Right lobe of liver (tissue), 6 donors: ENCODE measurements around the gene ALDH7A1. TPM values are rescaled to one million over a fixed set of nuclear protein-coding genes. Genes with fewer than 3 reads are reported as not detected.

Source experiments
- ATAC-seq, 4 donors: fragments of 200-7000 bp; cut with Tn5 transposase; one replicate each; pipeline ENCODE4 v1.9.1; 2020; ENCODE audit warnings: mild to moderate bottlenecking in 4 of 4, moderate library complexity in 4 of 4
- DNase-seq, 3 donors: peaks; one replicate each; pipeline ENCODE4 v3.0.0-alpha.2; 2020
- H3K27ac ChIP-seq, 3 donors: fragments of 200-600 bp; one replicate each; pipeline ENCODE4 v1.8.0; 2022
- H3K27me3 ChIP-seq, 2 donors: fragments of 200-600 bp; one replicate each; pipeline ENCODE4 v1.8.0; 2022
- H3K36me3 ChIP-seq, 4 donors: fragments of 200-600 bp; sonication (generic) in 1 of 4; one replicate each; pipeline versions ENCODE4 v1.5.1 to v1.8.0; 2017 to 2022; ENCODE audit warnings: control low read depth in 1 of 4
- H3K4me1 ChIP-seq, 4 donors: fragments of 200-600 bp; sonication (generic) in 1 of 4; one replicate each; pipeline versions ENCODE4 v1.5.1 to v1.8.0; 2017 to 2022; ENCODE audit warnings: control low read depth in 1 of 4
- H3K4me3 ChIP-seq, 3 donors: fragments of 200-600 bp; one replicate each; pipeline ENCODE4 v1.8.0; 2022
- H3K9me3 ChIP-seq, 4 donors: fragments of 200-600 bp; sonication (generic) in 1 of 4; one replicate each; pipeline versions ENCODE4 v1.5.1 to v1.8.0; 2017 to 2022; ENCODE audit warnings: control low read depth in 1 of 4
- POLR2A ChIP-seq: fragments of 450-650 bp; IDR thresholded peaks from one replicate; pipeline ENCODE4 v1.6.1; 2017; ENCODE audit warnings: antibody characterized with exemption, mild to moderate bottlenecking
- WGBS: methylation state at CpG from one replicate; pipeline ENCODE4 v1.1.6; 2018; ENCODE audit warnings: low coverage, low lambda C conversion rate; ENCODE audit not compliant: insufficient coverage; ENCODE audit errors: missing lambda C conversion rate; 5-methylcytosine and 5-hydroxymethylcytosine counted together
- intact Hi-C, 2 donors: fragments of 100-400 bp; cut with DNase I; formaldehyde crosslinking; loops; one replicate each; pipeline versions ENCODE4 v1.11.2 to v1.14.1; 2022
- total RNA-seq, 6 experiments: library from RNA; depleted of rRNA in 2 of 6; stranded (reverse); fragments of >200 nt in 2 of 6; fragmentation: NEBNext Ultra II Directional in 3 of 6; extraction: Animal tissue kit (Norgen Biotek cat#: 25700) in 3 of 6; gene quantifications; one replicate each; pipeline versions ENCODE4 v1.1.0 to v1.2.4, GENCODE V29; 2016 to 2023
- TF ChIP-seq, protein P1 (sequence below), 4 donors: fragments of 200-600 bp in 3 of 4; fragments of 450-650 bp in 1 of 4; IDR thresholded peaks; one replicate each; pipeline versions ENCODE4 v1.5.1 to v1.8.0; 2016 to 2022; ENCODE audit warnings: antibody characterized with exemption in 4 of 4, mild to moderate bottlenecking in 2 of 4
- donor health status: DM: no; HTN: yes; CAD: no.
- donor health status: DM: no; HTN: no; CAD: no.
- donor health status: DM: no; HTN: no; CAD: no.
- donor health status: DM: no; HTN: yes; CAD: no.
- donor health status: DM: no; HTN: yes; CAD: no.

Gene ALDH7A1
- total RNA-seq, 6 experiments from 2014 or later = 23.0 to 142 (median 96.7) TPM

DNA sequence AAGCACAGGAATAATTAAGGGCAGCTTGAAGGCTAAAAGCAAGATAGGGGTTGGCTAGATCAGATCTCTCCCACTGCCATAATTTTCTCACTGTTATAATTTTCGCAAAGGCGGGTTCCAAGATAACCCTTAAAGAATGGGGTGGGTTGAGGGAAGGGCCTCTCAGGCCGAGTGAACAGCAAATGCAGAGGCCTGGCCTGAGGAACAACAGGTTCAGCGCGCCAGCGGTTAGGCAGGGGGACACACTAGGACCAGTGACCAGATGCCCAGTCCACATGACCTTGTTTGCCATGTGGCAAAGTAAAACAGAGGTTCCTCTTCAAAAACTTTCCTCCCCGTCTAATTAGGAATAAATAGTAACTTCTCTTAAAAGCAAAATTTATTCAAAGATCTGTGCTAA lies 4.5 kb upstream of the ALDH7A1 start:
- peaks cover 0 to 16% (median 0%) of the 10 kb centered on the region in 4 donors for H3K36me3 ChIP-seq
- H3K4me1 ChIP-seq = peaks cover 0 to 20% (median 5%) of the 10 kb centered on the region in 4 donors
- WGBS = 93% methylated on average over 6 of the region's 7 CpGs
- no peak overlapping the region for H3K4me3 ChIP-seq
- intact Hi-C loops = no loop called here
- DNase-seq = no peak
- H3K27me3 ChIP-seq = no peaks in the 10 kb centered on the region
- H3K27ac ChIP-seq = no peak overlapping the region
- TF ChIP-seq, protein P1, sequence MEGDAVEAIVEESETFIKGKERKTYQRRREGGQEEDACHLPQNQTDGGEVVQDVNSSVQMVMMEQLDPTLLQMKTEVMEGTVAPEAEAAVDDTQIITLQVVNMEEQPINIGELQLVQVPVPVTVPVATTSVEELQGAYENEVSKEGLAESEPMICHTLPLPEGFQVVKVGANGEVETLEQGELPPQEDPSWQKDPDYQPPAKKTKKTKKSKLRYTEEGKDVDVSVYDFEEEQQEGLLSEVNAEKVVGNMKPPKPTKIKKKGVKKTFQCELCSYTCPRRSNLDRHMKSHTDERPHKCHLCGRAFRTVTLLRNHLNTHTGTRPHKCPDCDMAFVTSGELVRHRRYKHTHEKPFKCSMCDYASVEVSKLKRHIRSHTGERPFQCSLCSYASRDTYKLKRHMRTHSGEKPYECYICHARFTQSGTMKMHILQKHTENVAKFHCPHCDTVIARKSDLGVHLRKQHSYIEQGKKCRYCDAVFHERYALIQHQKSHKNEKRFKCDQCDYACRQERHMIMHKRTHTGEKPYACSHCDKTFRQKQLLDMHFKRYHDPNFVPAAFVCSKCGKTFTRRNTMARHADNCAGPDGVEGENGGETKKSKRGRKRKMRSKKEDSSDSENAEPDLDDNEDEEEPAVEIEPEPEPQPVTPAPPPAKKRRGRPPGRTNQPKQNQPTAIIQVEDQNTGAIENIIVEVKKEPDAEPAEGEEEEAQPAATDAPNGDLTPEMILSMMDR (IDR thresholded peaks at IDR 0.05) = no peak
- TF ChIP-seq POLR2A = no peak
- no peak for ATAC-seq
- no peaks in the 10 kb centered on the region for H3K9me3 ChIP-seq

DNA sequence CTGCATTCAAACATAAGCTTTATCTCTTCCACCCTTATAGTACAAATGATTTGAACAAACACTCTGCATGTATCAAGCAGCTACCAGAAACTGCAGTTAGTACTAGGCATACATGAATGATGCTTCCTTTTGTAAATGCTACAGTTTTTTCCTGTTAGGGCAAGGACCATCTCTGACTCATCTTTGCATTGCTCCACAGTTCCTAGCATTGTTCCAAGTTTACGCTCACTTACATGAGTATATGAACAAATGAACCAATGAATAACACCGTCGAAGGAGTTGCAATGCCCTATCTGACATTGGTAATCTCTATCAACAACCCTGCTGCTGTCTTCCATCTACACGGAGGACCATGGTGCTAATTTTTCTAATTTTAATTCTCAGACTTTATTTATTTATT lies 2.1 kb upstream of the ALDH7A1 start:
- peaks cover 0 to 27% (median 6%) of the 10 kb centered on the region in 4 donors for H3K4me1 ChIP-seq
- 91% methylated on average over 4 of the region's 4 CpGs for WGBS
- intact Hi-C loops = no loop called here
- no peak for TF ChIP-seq POLR2A
- TF ChIP-seq, protein P1 (IDR thresholded peaks at IDR 0.05) = no peak
- no peaks in the 10 kb centered on the region for H3K27me3 ChIP-seq
- no peak overlapping the region for H3K27ac ChIP-seq
- no peak overlapping the region for H3K4me3 ChIP-seq
- ATAC-seq (no peak), DNase-seq (no peak)
- H3K9me3 ChIP-seq = no peaks in the 10 kb centered on the region
- peaks cover 0 to 2% (median 0%) of the 10 kb centered on the region in 4 donors for H3K36me3 ChIP-seq

DNA sequence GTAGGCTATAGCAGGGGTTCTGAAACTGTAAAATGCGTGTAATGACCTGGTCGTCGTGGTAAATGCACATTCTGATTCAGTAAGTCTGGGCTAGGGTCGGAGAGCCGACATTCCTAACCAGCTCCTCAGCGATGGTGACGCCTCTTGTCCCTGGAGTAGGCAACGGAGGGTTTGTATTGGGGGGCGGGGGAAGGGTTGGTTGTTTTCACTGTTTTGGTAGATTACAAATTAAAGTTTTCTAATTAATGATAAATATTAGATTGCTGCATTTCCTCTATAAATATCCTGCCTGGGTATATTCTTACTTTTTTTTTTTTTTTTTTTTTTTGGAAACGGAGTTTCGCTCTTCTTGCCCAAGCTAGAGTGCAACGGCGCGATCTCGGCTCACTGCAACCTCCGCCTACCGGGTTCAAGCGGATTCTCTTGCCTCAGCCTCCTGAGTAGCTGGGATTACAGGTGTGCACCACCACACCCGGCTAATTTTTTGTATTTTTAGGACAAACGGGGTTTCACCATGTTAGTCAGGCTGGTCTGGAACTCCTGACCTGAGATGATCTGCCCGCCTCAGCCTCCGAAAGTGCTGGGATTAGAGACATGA lies 566 bp upstream of the ALDH7A1 start:
- H3K4me1 ChIP-seq = peaks cover 0 to 19% (median 3%) of the 10 kb centered on the region in 4 donors
- peak overlapping the region; percentile 47 to 69 (median 63) for H3K4me3 ChIP-seq
- peaks cover 0 to 14% (median 0%) of the 10 kb centered on the region in 4 donors for H3K36me3 ChIP-seq
- intact Hi-C loops = no loop called here
- H3K27ac ChIP-seq = peak overlapping the region in 2 of 3 donors; percentile 57 to 71
- ATAC-seq = no peak
- TF ChIP-seq POLR2A = no peak
- TF ChIP-seq, protein P1 (IDR thresholded peaks at IDR 0.05) = no peak
- WGBS = 3% methylated on average over 5 of the region's 22 CpGs
- no peaks in the 10 kb centered on the region for H3K27me3 ChIP-seq
- H3K9me3 ChIP-seq = no peaks in the 10 kb centered on the region
- no peak for DNase-seq

DNA sequence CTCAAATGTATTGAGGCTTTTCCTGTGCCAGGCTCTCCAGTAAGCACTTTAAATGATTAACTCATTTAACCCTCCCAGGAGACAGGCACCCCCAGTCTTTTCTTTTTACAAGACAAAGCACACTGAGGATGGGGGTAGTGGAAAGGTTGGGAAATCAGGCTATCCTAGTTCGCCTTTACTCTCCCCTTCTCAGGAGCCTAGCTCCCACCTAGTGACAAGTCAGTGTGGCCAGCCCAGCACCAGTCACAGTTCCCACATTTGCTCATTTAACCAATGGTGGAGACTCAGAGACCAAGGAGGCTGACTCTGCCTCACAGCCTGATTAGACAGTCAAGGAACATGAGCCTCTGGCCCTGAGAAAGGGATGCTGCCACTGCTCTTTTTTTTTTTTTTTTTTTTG lies 3.5 kb downstream of the ALDH7A1 start:
- H3K4me3 ChIP-seq = no peak overlapping the region
- H3K9me3 ChIP-seq = no peaks in the 10 kb centered on the region
- DNase-seq (no peak), ATAC-seq (no peak)
- peaks cover 0 to 19% (median 0%) of the 10 kb centered on the region in 4 donors for H3K36me3 ChIP-seq
- 100% methylated on average over 1 of the region's 1 CpG for WGBS
- H3K27ac ChIP-seq = no peak overlapping the region
- TF ChIP-seq POLR2A = no peak
- TF ChIP-seq, protein P1 (IDR thresholded peaks at IDR 0.05) = no peak
- peaks cover 0 to 31% (median 7%) of the 10 kb centered on the region in 4 donors for H3K4me1 ChIP-seq
- intact Hi-C loops = no loop called here
- no peaks in the 10 kb centered on the region for H3K27me3 ChIP-seq
